Glomerular visceral epithelial cell (primary cell): ENCODE results near the gene QSOX1.

Experiments
- DNase-seq: peaks from one replicate; pipeline ENCODE4 v3.0.0-alpha.2; 2016; ENCODE audit errors: extremely low spot score

The QSOX1 gene

GRCh38 chr1:180145446-180145845, 9.2 kb upstream of the QSOX1 start:
- no peak for DNase-seq

DNA sequence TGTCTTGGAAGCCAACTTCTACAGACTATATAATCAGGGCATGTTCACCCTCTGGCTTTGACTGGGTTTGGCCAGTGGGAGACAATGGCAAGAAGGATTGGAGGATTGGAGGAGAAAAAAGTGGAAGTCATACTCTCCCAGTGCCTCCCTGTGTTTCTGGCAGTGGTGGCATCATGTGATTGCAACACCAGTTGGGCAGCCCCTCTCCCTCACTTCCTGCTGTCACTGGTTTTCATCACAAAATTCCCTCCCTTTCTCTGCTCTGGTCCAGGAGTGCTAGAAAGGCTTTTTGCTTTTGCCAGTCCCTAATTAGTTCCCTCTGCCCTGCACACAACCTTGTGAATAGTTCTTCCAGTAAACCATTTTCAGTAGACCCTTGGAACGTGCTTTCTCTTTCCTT, 3.7 kb upstream of the QSOX1 start:
- DNase-seq, result peak; percentile 25

DNA sequence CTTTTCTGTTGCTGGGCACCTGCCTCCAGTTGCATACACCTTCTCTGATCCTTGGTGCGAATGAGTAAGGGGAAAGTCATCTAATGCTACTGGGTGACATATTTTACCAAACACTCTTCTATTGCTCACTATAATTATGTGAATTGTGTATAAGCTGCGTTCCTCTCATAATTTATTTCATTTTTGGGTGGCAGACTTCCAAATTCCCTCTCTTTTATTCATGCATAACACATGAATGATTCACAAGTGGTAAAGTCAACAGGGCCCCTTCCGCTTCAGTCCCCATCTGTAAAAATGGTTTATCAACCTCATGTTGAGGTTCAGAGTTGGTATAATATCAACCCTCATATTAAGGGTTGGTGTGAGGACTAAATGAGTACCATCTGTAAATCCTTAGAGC, 3.2 kb upstream of the QSOX1 start:
- DNase-seq, result peak; percentile 84

DNA sequence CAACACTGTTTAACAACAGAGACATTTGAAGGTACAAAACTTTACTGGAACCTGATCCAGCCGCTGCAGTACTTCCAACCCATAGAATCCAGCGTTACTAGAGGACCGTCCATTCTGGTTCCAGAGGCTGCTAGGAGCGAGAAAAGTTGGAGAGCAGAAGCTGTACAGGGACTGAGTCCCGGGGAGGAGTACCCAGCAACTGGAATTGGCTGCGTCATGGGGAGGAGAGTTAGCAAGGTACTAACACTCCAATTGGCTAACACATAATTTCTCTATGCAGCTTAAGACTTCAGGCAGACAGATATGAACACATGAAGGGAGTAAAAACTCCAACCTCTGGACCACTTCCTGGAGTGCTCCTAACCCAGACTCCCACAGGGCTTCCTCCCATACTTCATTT, 2.1 kb upstream of the QSOX1 start:
- no peak for DNase-seq

- DNase-seq, result no peak
These were observed 1.6 kb upstream of the QSOX1 start for GRCh38 chr1:180153032-180153431.

DNA sequence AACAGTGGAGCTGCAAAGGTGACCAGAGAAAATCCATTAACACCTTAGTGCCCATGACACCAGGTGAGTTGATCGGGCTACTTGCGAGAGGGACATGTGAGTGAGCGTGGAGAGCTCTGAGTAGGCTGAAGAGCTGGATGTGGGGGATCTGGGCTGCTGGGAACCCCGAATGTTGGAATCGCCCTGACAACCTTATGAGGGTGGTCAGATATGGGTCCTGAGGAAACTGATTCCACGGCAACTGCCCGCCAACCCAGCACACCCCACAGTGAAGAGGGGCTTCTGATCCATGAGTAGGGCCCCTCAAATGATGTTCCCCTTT, 705 bp upstream of the QSOX1 start:
- DNase-seq, result no peak

DNA sequence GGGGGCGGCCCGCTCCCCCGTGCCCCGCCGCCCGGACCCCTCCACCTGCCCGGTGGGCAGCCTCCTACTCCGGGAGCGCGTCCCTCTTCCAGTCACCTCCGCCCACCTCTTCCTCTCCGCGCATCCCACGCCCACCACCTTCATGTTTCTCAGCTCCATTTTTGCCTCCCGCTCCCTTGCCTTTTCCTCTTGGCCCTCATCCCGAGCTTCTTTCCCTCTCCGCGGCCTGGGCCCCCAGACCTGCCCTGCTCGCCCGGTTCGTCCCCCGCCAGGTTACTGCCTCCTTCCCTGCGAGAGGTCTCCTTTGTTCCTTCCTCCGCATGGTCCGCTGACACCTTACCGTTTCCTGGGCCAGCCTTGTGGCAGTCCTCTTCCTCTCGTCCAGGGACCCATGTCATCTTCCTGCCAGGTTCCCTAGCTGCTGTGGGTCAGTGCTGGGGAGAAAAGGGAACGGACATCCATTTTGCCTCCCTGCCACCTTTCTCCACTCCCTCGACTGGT, 563 bp downstream of the QSOX1 start:
- peak; percentile 36 for DNase-seq

DNA sequence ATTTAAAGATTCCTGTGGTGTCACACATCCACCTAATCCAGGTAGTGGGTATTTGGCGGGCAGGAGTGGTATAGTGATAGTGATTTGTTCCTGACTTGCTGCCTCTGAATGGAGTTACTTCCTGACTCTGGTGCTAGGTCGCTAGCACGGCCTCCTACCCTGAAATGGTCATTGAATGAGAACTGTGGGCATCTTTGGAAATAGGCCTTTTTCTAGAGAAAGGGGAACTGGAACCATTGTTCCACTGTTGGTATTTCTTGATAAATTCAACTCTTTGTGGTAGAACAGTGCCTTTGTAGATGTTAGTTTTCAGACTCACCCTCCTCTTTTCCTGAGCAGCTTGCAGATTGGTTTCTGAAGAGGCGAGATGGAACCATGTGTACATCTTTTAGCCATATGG, 1.5 kb downstream of the QSOX1 start:
- DNase-seq, result no peak

DNA sequence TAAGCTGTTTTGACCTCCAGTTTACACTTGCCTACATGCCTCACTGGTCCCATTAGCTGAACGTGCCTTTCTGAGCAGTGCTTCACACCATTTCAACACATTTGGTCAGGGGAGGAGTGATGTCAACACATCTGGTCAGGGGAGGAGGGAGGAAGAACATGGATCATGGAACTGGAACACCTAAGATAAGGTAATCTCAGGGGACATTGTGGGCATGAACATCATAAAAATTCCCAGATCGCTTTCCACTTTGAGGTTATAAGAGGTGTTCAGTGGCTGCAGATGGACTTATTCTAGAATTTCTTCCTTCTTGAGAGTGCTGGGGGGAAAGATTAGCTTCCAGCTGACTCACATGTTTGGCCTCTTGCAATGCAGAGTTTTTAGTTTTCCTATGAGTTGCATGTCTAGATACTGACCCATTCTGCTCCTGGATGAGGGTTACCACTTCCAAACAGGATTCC, 2.0 kb downstream of the QSOX1 start:
- peak; percentile 79 for DNase-seq

GRCh38 chr1:180157108-180157507, 2.4 kb downstream of the QSOX1 start:
- DNase-seq, result peak; percentile 63

DNA sequence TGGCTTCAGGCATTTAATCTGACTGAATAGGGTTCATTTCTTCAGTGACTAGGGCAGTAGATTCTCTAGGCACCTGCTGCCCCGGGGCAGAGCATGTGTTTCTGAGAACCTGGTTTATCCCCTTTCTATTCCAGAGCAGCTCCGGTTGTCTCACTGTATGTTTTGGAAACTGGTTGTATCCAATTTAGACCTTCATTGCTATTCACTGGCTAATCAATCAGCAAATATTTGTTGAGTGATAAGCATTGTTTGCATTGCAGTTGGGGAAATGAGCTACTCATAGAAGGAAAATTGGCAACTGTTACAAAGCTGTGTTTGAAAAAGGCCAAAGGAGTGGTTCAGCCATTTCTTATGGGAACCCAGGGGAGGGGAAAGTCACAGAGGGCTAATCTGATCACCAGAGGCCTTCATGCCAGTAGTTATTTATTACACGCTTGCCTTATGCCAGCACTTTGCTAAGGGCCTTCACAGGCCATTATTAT, 2.9 kb downstream of the QSOX1 start:
- no peak for DNase-seq

DNA sequence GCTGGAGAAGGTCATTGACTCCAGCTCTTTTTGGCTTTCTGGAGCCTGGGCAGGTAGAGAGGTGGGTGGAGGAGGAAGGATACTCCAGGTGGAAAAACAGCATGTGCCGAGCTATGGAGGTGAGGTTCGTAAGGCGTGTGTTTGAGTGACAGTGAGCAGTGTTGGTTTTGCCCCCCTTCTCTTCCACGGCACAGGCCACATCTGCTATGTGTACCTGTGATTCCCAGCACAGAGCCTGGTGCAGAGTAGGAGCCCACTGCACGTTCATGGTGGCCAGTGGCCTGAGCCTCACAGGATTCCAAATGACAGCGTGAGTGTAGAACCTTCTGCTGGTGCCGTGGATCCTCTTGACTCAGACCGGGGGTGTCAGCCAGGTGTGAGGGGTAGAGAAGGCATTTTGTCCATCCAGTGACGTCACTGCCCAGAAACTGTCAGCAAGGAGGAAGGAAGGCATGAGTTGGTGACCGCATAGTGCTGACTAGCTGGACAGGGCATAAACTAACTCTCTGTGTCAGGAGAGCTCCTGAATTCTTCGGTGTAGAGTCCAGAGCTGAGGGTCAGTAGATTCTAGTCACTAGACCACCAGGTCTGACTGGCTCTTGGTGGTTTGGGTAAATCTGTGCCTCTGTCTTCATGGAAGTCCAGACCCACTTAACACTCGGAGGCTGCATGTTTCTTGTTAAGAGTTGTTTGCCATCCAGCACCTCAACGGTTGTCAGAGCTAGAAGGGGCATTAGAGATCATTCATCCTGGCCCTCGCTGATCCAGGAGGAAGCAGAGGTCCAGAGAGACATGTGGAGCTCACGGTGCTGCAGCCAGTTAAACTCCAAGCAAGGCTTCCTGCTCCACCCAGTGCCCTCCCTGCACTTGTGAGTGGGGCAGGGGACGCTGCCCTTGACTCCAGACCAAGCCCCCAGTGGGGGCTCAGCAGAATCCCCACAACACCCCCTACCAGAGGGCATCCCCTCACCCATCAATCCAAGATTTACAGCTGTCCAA, 3.8 kb downstream of the QSOX1 start:
- no peak for DNase-seq

DNA sequence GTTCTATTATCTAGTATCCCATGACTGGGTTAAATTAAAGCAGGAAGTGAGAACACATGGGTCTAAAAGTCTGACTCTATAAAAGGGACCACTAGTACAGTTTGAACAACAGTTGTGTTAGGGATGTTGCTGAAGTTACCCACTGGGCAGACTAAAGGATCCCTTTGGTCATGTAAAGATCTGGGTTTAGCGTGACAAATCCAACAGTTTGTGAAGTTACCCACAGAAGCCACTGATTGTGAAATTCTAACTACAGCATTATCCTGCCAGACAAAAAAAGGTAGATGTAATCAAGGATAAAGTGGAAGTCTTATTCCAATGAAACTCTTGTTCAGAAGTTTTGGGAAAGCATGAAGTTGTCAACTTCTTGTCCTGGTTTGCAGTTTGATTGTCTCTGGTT, 5.7 kb downstream of the QSOX1 start:
- no peak for DNase-seq

- no peak for DNase-seq
These were observed 8.4 kb downstream of the QSOX1 start for GRCh38 chr1:180163041-180163440.

DNA sequence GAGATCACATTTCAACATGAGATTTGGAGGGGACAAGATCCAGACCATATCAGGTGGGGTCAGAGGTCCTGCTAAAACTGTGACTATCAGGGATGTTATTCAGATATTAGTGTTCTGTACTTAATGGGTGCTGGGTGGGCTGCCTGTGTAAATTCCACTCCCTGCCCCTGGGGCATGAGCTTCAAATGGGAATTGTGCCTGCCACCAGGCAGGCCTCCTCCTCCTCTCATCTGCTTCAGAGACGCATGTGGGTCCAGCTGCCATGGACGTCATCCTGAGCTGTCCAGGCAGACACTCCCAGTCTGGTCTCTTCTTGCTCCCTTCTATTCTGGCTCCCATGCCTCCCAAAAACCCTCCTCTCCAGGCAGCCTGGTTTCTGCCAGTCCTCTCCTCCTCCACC, 10.4 kb downstream of the QSOX1 start:
- no peak for DNase-seq

DNA sequence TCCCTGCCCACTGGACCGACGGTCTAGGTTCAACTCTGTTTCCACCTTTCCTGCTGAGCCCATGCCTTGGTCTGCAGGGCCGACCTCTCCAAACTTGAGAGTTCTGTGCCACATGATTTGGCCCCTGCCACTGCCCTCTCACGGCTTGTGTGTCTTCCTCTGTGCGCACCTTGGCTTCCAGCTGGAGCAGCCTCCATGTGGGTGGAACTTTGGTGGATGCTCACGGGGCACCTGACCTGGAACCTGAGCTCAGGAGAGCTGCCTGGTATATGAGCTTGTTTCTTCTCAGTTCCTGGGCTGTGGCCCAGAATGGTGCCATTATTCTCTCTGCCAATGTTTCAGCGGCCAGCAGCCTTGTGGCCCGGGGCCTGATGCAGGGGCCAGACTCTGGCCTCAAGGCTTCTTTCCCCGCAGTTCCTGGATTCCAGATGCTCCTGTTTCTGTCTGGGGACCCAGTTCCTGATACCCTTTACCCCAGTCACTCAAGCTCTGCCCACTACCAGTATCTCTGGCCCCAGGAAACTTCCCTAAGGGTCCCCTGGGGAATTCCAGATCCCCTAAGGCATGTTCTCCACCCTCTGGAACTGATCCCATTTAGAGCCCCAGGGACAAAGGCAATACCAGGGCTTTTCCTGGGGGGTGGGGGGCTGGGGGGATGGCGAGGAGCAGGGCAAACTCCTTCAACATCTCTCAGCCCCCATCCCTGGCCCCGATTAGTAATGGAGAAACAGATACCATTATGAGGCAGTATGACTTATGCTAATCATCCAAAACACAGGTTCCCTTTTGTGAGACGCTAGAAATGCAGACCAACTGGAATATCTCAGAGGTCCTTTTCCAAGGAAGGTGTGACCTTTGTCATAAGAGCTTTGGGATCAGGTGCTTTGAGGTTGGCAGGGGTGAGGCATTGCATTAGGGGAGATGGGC, 11.1 kb downstream of the QSOX1 start:
- DNase-seq, result no peak

GRCh38 chr1:180166436-180166800, 11.7 kb downstream of the QSOX1 start:
- no peak for DNase-seq

GRCh38 chr1:180167021-180167701, 12.5 kb downstream of the QSOX1 start:
- DNase-seq, result no peak

DNA sequence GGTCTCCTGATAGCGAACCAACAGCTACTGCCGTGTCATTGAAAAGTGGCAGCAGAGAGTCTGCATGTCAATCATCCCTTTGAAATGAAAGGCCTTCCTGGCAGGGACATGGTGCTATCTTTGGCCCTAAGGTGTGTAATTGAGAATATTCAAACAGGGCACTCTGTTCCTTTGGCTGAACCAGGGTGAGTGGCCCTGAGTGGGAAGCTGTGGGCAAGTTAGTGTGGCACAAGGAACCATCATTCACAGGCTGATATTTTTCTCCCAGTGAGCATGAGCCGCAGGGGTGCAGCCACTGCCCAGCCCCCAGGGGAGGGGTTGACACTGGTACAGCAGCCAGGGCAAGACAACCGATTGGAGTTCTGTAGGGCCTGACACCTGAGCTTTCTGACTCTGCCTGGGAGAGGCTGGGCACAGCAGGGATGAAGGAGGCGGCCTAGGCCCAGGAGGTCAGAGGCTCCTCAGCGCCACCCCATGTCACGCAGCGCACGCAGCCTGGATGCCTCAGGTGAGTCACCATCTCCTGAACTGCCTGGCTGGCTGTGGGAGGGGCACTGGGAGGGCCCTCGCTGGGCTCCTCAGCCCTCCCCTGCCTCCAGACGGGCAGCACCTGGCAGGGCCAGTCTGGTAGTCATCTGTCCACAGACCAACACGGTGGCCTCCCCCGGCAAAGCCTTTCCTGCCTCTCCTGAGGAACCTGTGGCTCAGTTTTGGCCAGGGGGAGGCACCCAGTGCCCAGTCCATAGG, 13.2 kb downstream of the QSOX1 start:
- peak; percentile 85 for DNase-seq

DNA sequence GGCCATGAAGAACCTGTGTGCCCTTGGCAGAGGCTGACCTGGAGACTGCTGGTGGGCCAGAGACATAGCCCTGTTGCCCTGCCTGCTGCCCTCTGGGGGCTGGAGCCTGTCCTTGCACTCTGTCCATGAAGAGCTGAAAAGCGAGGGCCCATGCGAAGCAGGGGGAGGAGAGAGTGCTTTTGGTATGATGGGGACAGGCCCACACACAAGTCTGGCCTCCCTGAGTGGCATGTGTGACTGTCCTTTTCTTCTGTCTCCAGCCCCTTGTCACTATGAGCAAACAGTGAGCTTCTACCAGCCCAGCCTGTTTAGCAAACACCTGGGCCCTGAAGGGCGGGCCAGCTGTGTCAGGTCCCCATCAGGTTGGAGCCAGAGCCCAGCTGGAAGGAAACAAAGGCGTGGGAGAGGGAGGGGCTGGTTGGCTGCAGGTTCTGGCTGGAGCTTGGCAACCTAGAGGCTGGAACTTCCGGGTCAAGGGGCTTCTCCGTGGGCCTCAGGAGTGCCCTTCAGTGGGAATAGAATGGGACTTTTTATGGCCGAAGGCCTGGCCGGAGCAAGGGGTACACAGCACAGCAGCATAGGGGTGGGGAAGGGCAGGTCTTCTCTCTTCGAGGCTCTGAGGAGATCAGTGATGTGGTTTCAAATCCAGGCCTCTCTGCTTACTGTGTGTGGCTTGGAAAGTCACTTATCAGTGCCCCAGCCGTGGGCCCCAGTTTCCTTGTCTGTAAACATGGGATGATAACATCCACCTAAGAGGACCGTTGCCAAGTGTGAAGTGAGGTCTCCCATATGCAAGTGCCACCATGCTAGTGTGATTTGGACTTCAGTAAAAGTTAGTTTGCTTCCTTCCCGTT, 14.3 kb downstream of the QSOX1 start:
- DNase-seq, result peak; percentile 60
